Aorta (tissue), 5 donors: ENCODE results near the gene ARFGAP1. TPM values are rescaled to one million over a fixed set of nuclear protein-coding genes. Genes with fewer than 3 reads are reported as not detected.

ENCODE experiments used
- ATAC-seq: fragments of 200-7000 bp; cut with Tn5 transposase; one replicate; pipeline ENCODE4 v1.9.1; 2022; ENCODE audit warnings: moderate library complexity; ENCODE audit not compliant: low FRiP score
- DNase-seq, 2 donors: peaks; one replicate each; pipeline ENCODE4 v3.0.0-alpha.2; 2020
- H3K27ac ChIP-seq, 2 donors: one replicate each; pipeline ENCODE4 v1.5.1; 2013; ENCODE audit warnings: low read length in 2 of 2, mild to moderate bottlenecking in 2 of 2, moderate library complexity in 2 of 2, control low read depth in 1 of 2, inconsistent platforms in 1 of 2, low read depth in 1 of 2
- H3K27me3 ChIP-seq, 2 donors: one replicate each; pipeline ENCODE4 v1.6.1; 2013; ENCODE audit warnings: control low read depth in 1 of 2, low read length in 1 of 2, mild to moderate bottlenecking in 1 of 2, moderate library complexity in 1 of 2; ENCODE audit not compliant: insufficient read depth in 2 of 2, control insufficient read depth in 1 of 2
- H3K36me3 ChIP-seq, 2 donors: one replicate each; pipeline ENCODE4 v1.6.1; 2013; ENCODE audit warnings: control low read depth in 1 of 2, low read length in 1 of 2, mild to moderate bottlenecking in 1 of 2; ENCODE audit not compliant: insufficient read depth in 2 of 2, control insufficient read depth in 1 of 2
- H3K4me1 ChIP-seq, 2 donors: one replicate each; pipeline ENCODE4 v1.6.1; 2013; ENCODE audit warnings: low read length in 2 of 2, control low read depth in 1 of 2, mild to moderate bottlenecking in 1 of 2, moderate library complexity in 1 of 2; ENCODE audit not compliant: insufficient read depth in 2 of 2, control insufficient read depth in 1 of 2
- H3K4me3 ChIP-seq, 2 donors: one replicate each; pipeline ENCODE4 v1.5.1; 2013; ENCODE audit warnings: low read length in 2 of 2, control low read depth in 1 of 2, mild to moderate bottlenecking in 1 of 2
- H3K9me3 ChIP-seq: one replicate; pipeline ENCODE4 v1.6.1; 2013; ENCODE audit warnings: mild to moderate bottlenecking, low read length; ENCODE audit not compliant: control insufficient read depth
- WGBS, 2 donors: extraction: QIAGEN DNeasy Blood & Tissue Kit; methylation state at CpG; one replicate each; pipeline ENCODE4 v1.1.7; 2013; 5-methylcytosine and 5-hydroxymethylcytosine counted together
- intact Hi-C, 2 donors: fragments of 100-400 bp; cut with DNase I; formaldehyde crosslinking; loops; one replicate each; pipeline versions ENCODE4 v1.14.2 to v1.15.0; 2022
- polyA plus RNA-seq, 2 donors: library from polyadenylated mRNA; stranded (reverse); fragments of 200-250 nt; gene quantifications; one replicate each; pipeline ENCODE4 v1.2.3, GENCODE V29; 2013
- total RNA-seq, 2 donors: library from RNA; stranded (reverse); fragmentation: NEBNext Ultra II Directional; extraction: Animal tissue kit (Norgen Biotek cat#: 25700); gene quantifications; one replicate each; pipeline ENCODE4 v1.2.1, GENCODE V29; 2021
- donor health status: healthy with polysubstance abuse.
- donor health status: Bipolar disorder and iron deficiency.
- donor health status: DM: no; HTN: no; CAD: no.
- donor health status: DM: no; HTN: no; CAD: no.
- donor health status: DM: yes; HTN: yes; CAD: no.

The ARFGAP1 gene
- total and polyA plus RNA-seq, 4 donors, result 21.7 to 202 (median 81.9) TPM

DNA sequence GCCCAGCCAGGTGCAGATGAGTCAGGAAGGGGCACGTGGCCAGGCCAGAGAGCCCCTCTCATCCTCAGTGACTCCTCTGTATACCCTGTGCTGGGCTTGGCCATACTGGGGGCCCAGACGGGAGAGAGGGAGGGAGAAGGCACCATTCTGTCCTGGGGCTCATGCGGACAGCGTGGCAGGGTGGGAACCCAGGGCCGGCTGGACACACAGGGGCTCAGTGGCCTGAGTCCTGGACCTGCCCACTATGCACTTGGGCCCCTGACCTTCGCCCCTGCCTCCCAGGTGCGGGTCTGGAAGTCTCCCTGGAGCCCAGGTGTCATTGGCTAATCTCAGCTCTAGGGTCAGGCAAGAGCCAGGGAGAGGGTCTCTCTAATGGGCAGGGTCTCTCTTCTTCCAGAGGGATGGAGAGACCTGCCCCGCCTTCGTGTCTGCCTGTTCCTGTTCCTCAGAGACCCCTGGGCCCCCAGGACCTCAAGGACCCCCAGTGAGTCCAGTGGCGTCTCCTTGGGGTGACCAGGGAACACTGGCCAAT is 48.1 kb downstream of the ARFGAP1 start:
- H3K27ac ChIP-seq, result no peak overlapping the region
- H3K4me1 ChIP-seq, result no peaks in the 10 kb centered on the region
- DNase-seq (peak; percentile 32 to 65), ATAC-seq (no peak)
- intact Hi-C loops, result no loop called here
- H3K27me3 ChIP-seq, result no peaks in the 10 kb centered on the region
- no peaks in the 10 kb centered on the region for H3K36me3 ChIP-seq
- H3K9me3 ChIP-seq, result no peaks in the 10 kb centered on the region
- no peak overlapping the region for H3K4me3 ChIP-seq
- WGBS, 2 donors, result 71 to 75% methylated on average over 6 to 10 of the region's 10 CpGs

DNA sequence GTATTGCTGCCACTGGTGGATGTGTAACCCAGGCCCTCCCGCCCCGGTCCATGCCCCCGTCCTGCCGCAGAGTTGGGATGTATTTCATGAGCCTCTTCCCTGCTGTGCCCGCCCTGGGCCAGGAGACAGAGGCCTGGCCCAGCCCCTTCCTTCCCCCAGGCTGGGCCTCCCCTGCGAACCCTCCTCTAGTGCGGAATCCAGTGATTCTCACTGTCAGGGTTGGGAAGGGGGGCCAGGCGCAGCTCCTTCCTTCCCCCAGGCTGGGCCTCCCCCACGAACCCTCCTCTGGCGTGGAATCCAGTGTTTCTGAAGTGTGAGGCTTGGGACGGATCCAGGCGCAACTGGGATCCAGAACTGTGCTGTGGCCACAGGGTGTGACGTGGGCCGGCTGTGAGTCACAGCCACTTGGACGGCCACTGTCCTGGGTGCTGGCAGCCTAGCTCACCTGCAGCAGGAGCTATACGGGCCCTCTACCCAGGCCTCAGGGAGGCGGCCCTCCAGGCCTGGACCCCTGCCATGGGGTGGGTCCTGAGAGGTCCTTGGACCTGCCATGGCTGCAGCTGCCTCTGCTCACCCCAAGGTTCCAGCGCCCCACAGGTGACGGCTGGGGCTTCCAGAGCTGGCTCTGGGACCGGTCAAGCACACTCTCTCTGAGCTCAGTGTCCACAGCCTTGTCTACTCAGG is 48.7 kb downstream of the ARFGAP1 start:
- H3K4me1 ChIP-seq, result no peaks in the 10 kb centered on the region
- H3K4me3 ChIP-seq, result no peak overlapping the region
- ATAC-seq (peak; percentile 6), DNase-seq (peak; percentile 56 to 79)
- no peaks in the 10 kb centered on the region for H3K27me3 ChIP-seq
- intact Hi-C loops, result no loop called here
- 57 to 66% methylated on average over 18 to 20 of the region's 20 CpGs for WGBS, 2 donors
- H3K27ac ChIP-seq, result no peak overlapping the region
- no peaks in the 10 kb centered on the region for H3K36me3 ChIP-seq
- H3K9me3 ChIP-seq, result no peaks in the 10 kb centered on the region

DNA sequence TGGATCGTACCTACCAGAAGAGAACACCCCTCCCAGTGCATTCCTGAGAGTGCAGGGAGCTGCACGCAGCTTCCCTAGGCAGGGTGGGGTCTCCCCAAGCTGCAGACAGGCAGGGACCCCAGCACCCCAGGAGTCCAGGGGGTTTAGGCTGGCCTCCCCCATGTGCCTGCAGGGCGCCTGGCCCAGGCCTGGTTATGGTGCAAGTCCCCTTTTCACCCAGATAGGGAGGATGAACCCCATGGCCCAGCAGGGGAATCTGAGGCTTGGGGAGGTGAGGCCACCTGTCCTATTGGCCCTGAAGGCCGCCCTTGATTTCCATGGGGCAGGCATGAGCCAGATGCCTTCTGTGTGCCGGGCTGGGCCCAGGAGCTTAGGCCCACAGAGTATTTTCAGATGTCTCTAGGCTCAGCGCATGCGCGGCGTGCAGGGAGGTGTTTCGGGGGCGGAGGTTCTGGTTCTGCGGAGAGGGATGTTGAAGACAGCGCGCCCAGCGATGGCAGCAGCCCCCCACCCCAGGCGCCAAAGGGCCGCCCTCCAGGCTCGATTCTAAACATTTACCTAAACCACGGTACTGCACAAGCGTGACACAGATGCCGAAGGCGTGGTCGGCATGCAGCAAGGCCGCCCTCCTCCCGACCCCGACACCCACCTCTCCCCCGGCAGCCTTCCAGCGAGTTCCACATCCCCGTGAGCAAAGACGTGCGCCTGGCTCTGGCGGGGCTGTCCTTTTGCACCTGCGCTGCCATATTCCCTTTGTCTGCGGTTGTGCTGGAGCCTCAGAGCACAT is 49.7 kb downstream of the ARFGAP1 start:
- ATAC-seq, result no peak
- H3K27ac ChIP-seq, result no peak overlapping the region
- no peaks in the 10 kb centered on the region for H3K9me3 ChIP-seq
- no peaks in the 10 kb centered on the region for H3K36me3 ChIP-seq
- H3K4me1 ChIP-seq, result no peaks in the 10 kb centered on the region
- 54 to 63% methylated on average over 34 of the region's 34 CpGs for WGBS, 2 donors
- DNase-seq, result peak; percentile 38 to 70
- H3K4me3 ChIP-seq, result no peak overlapping the region
- no peaks in the 10 kb centered on the region for H3K27me3 ChIP-seq
- intact Hi-C loops, result no loop called here

DNA sequence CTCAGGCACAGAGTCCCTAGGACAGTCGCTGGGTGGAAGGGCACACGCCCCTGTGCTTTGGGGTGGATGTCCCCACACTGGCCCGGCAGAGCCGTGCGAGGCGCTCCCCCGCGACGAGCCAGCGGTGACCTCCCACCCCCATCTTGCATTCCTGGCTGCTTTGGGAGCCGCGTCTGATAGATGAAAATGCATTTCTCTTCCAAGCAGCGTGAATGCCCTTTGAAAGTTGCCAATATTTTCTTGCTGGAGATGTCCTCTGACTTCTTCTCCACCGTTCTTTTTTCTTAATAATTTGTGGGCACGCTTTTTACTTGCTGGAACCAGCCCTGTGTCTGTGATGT is 50.3 kb downstream of the ARFGAP1 start:
- no peaks in the 10 kb centered on the region for H3K27me3 ChIP-seq
- ATAC-seq, result no peak
- H3K4me1 ChIP-seq, result no peaks in the 10 kb centered on the region
- intact Hi-C loops, result no loop called here
- no peak for DNase-seq
- H3K9me3 ChIP-seq, result no peaks in the 10 kb centered on the region
- H3K4me3 ChIP-seq, result no peak overlapping the region
- H3K27ac ChIP-seq, result no peak overlapping the region
- no peaks in the 10 kb centered on the region for H3K36me3 ChIP-seq
- 13 to 25% methylated on average over 15 of the region's 15 CpGs for WGBS, 2 donors

DNA sequence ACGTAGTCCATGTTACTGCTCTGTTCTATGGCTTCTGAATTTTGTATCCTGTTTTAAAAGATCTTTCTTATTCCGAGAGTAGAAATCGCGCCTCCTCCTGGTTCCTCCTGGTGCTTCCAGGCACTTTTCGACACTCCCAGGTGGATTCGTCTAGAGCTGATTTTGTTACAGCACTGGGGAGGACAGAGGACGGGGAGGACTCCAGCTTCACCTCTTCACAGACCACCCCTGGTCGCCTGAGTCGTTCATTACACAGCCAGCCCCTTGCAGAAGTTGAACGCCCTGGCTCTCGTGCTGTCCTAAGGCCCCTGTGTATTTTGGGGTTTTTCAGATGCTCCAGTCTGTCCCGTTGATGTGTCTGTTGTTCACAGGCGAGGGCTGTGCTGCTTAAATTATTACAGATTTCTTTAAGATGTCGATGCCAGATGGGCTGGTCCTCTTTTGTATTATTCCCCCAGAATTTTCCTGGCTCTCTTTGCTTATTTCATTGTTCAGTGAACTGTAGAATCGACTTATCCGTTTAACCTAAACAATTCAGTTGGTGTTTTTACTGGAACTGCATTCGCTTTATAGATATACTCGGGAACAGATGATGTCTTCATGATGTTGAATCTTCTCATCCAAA is 50.9 kb downstream of the ARFGAP1 start:
- no peaks in the 10 kb centered on the region for H3K9me3 ChIP-seq
- intact Hi-C loops, result no loop called here
- H3K4me1 ChIP-seq, result no peaks in the 10 kb centered on the region
- WGBS, 2 donors, result 49 to 61% methylated on average over 18 of the region's 18 CpGs
- H3K4me3 ChIP-seq, result no peak overlapping the region
- no peak overlapping the region for H3K27ac ChIP-seq
- no peaks in the 10 kb centered on the region for H3K27me3 ChIP-seq
- ATAC-seq (no peak), DNase-seq (no peak)
- no peaks in the 10 kb centered on the region for H3K36me3 ChIP-seq

DNA sequence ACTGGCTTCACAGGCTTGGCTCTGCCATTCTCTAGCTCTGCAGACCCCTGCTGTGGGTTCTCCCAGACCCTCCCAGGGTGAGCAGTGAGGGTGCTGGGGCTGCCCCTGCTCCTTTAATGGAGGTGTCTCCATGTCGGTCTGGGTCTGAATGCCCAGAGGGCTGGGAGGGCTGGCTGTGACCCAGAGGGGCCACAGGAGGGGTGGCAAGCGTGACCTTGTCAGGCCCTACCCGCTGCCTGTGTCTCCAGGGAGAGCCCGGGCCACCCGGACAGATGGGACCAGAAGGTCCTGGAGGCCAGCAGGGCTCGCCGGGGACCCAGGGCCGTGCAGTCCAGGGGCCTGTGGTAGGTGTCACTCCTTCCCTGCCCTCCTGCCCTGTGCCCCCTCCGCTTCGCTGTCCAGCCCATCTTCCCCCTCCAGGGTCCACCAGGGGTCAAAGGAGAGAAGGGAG is 52.4 kb downstream of the ARFGAP1 start:
- no peaks in the 10 kb centered on the region for H3K9me3 ChIP-seq
- no peaks in the 10 kb centered on the region for H3K36me3 ChIP-seq
- H3K4me1 ChIP-seq, result no peaks in the 10 kb centered on the region
- no peaks in the 10 kb centered on the region for H3K27me3 ChIP-seq
- 78 to 81% methylated on average over 7 to 10 of the region's 10 CpGs for WGBS, 2 donors
- ATAC-seq, result no peak
- DNase-seq, result peak in 1 of 2 donors; percentile 34
- no peak overlapping the region for H3K4me3 ChIP-seq
- no peak overlapping the region for H3K27ac ChIP-seq
- intact Hi-C loops, result no loop called here

DNA sequence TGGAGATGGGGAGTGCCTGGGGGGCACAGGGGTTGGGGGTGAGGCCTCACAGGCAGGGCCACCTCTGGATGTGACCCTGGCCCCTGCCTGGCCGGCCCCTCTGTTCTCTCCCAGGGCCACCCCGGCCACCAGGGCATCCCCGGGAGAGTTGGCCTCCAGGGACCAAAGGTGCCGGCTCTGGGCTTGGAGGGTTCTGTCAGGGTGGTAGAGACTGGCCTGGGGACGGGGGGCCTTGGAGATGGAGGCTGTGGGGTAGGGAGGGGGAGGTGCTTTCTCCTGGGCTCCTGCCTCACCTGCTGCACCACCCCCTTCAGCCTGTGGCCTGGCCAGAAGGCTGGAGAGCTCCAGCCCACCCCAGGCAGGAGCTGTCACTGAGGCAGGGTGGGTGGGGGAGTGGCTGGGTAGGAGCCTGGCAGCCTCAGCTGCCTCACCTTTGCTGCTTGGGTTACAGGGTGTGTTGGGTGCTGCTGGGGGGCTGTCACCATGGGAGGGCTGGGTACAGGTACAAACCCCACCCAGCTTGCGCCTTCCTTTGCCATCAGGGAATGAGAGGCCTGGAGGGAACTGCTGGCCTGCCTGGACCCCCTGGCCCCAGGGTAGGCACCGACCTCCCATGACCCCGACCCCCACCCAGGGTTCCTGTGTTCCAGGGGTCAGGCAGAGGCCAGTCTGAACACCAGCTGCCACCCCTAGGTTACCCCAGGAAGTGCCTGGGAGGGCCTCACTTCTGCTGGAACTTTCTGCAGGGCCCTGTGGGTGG is 53.1 kb downstream of the ARFGAP1 start:
- H3K4me1 ChIP-seq, result no peaks in the 10 kb centered on the region
- DNase-seq (peak; percentile 34 to 62), ATAC-seq (no peak)
- intact Hi-C loops, result no loop called here
- no peak overlapping the region for H3K27ac ChIP-seq
- no peaks in the 10 kb centered on the region for H3K36me3 ChIP-seq
- no peak overlapping the region for H3K4me3 ChIP-seq
- 78 to 82% methylated on average over 4 to 8 of the region's 8 CpGs for WGBS, 2 donors
- no peaks in the 10 kb centered on the region for H3K27me3 ChIP-seq
- H3K9me3 ChIP-seq, result no peaks in the 10 kb centered on the region
